Cardiac muscle cell (in vitro differentiated cells and primary cell): ENCODE results near the gene FERMT1. TPM values are rescaled to one million over a fixed set of nuclear protein-coding genes. Genes with fewer than 3 reads are reported as not detected.
A peak's percentile ranks its signal among the peaks of the same experiment; 100 is the strongest.

Experiments
- DNase-seq, 2 donors: peaks; one replicate each; pipeline versions ENCODE4 v3.0.0 to v3.0.0-alpha.2; 2010 to 2017; ENCODE audit warnings: low read depth in 1 of 2, low spot score in 1 of 2
- H3K27ac ChIP-seq: fragments of 200-600 bp; sonication (generic); 2 replicates; pipeline ENCODE4 v1.5.1; 2016
- H3K27me3 ChIP-seq: fragments of 200-600 bp; sonication (generic); 2 replicates; pipeline ENCODE4 v1.6.0; 2016; ENCODE audit warnings: control low read depth
- H3K36me3 ChIP-seq: fragments of 200-600 bp; sonication (generic); 2 replicates; pipeline ENCODE4 v1.5.1; 2016; ENCODE audit warnings: control low read depth
- H3K4me1 ChIP-seq: fragments of 200-600 bp; sonication (generic); 2 replicates; pipeline ENCODE4 v1.8.1; 2017; ENCODE audit warnings: low read depth, mild to moderate bottlenecking, mixed run types
- H3K4me3 ChIP-seq: fragments of 200-600 bp; sonication (generic); 2 replicates; pipeline ENCODE4 v1.5.1; 2016; ENCODE audit warnings: mild to moderate bottlenecking
- H3K9me3 ChIP-seq: fragments of 200-600 bp; sonication (generic); 2 replicates; pipeline ENCODE4 v1.5.1; 2017; ENCODE audit warnings: low read depth, mild to moderate bottlenecking, control low read depth
- CTCF ChIP-seq: IDR thresholded peaks from 2 replicates; pipeline ENCODE4 v1.5.1; 2012; ENCODE audit warnings: low read depth, mild to moderate bottlenecking, low read length
- polyA plus RNA-seq: library from polyadenylated mRNA; unstranded; fragments of >200 nt; fragmentation: Nextera tagmentation; extraction: Ambion mirVana; gene quantifications from 2 replicates; pipeline ENCODE4 v1.2.1, GENCODE V29; 2016
- total RNA-seq: library from RNA; depleted of rRNA; stranded (reverse); fragments of >200 nt; gene quantifications from 2 replicates; pipeline ENCODE4 v1.2.3, GENCODE V29; 2016

FERMT1 gene
- total and polyA plus RNA-seq, 2 experiments from 2014 or later, result 9.3 to 9.6 TPM

DNA sequence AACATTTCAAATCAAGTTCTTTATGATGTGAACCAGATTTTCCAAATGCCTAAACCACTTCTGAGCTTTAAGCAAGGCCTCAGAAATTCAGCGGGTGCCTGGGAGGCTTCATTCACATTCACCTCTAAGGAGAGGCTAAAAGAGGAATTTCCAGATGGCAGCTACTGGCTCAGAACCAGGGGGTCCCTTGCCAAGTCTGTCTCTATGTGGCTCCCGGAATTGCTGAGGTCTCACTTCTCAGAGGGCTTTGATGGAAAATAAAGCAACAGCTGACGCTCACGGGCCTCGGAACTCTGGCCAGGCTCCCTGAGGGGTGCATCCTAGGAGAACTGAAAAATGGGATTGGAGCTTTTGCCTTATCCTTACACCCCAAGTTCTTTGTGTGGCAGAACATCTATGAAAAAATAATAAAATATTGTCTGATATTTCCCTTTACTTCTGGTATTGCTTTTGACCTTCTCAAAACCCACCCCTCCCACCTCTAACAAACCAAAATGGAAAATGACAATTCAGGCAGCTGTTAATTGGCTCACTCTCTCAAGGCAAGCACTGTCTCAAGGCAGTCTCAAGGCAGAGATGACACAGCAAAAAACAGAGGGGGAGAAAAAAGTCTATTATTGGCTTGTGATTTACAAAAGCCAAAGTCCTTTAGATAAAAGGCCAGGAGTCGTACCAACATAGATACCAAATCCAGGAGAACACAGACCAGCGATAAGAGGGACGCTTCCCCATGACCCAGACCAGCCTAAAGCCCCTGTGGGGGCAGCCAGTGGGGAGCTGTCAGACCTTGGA lies 47.2 kb downstream of the FERMT1 start:
- Histone ChIP-seq H3K27ac (peak overlapping the region; percentile 94), H3K36me3 (no peaks in the 10 kb centered on the region), H3K9me3 (no peaks in the 10 kb centered on the region), H3K4me3 (no peak overlapping the region), H3K27me3 (no peaks in the 10 kb centered on the region), H3K4me1 (peaks cover 43% of the 10 kb centered on the region)
- DNase-seq, result peak in 1 of 2 donors; percentile 51
- no peak for TF ChIP-seq CTCF

DNA sequence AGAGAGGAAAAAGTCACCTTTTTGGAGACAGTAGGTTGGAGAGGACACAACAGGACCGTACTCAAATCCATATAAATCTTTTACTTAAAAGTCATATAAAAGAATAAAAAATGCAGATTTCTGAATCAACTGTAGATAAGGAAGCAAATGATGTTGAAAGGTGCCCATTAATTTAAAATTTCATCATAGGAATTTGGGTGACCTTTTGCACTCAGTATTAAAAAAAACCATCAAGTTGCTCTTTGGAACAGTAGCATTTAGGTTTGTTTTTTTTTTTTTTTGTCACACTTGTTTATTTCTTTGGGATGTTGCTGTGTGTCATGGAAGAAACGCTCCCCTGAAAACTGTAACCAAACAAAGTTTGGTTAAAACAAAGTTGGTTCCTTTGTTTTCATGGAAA lies 48.0 kb downstream of the FERMT1 start:
- no peak for DNase-seq
- no peaks in the 10 kb centered on the region for H3K36me3 ChIP-seq

DNA sequence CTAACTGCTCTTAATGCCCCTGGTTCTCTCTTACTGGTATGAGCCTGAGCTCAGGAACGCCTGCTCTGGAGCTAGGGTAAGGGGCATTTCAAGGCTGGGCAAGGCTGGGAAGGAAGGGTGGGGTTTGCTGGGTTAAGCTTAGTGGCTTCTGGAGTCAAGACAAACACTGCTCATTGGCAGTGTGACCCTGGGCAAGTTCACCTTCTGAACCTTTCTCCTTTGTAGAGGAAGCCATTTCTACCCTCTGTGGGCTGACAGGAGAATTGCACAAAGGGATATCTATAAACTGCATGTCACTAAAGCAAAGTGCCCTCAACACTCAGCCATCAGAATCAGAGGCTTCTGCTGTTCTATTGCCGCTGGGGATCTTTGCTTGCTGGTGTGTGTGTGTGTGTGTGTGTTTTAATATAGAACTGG lies 48.7 kb downstream of the FERMT1 start:
- Histone ChIP-seq H3K4me3 (no peak overlapping the region), H3K27ac (peak overlapping the region; percentile 94), H3K36me3 (no peaks in the 10 kb centered on the region), H3K27me3 (no peaks in the 10 kb centered on the region), H3K9me3 (no peaks in the 10 kb centered on the region), H3K4me1 (peaks cover 38% of the 10 kb centered on the region)
- peak; percentile 44 for TF ChIP-seq CTCF
- DNase-seq, result peak in 1 of 2 donors; percentile 83

More for the DNA sequence above, 48.0 kb downstream of the FERMT1 start:
- Histone ChIP-seq H3K4me1 (peaks cover 38% of the 10 kb centered on the region), H3K27me3 (no peaks in the 10 kb centered on the region), H3K4me3 (no peak overlapping the region), H3K27ac (peak overlapping the region; percentile 94), H3K9me3 (no peaks in the 10 kb centered on the region)
- TF ChIP-seq CTCF, result no peak

DNA sequence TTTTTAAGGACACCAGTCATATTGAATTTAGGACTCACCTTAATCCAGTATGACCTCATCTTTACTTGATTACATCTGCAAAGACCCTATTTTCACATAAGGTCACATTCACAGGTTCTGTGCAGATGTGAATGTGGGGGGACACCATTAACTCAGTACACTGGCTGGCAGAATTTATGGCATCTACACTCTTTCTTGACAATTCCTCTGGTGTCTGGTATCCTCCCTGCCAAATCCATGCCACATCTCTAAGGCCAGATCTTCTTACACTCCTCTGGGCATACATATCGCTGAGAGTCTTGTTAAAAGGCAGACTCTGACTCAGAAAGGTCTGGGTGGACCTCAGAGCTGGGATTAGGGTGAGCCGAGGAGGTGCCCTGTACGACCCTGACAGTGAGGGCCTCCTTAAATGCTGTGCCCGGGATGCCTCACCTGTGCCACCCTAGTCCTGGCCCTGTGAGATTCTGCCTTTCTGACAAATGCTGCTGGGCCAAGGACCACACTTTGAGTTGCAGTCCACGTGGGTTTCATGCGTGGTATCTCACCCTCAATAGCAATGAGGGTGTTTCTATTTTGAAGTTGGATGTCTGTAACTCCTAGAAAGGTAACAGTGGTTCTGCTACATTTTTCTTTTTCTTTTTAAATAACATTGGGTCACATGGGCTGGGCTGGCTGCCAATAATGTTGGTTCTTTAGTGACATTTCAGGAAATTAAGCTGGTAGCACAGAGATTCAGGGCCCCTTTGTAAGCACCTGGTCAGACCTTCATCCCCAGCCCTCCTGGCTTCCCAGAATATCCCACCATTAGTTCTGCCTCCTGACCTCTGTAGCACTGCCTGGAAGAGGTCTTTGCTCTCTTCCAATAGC lies 51.8 kb downstream of the FERMT1 start:
- peak overlapping the region; percentile 80 for H3K27ac ChIP-seq
- no peak for TF ChIP-seq CTCF

GRCh38 chr20:6069669-6070068 lies 53.2 kb downstream of the FERMT1 start:
- H3K9me3 ChIP-seq, result no peaks in the 10 kb centered on the region
- no peaks in the 10 kb centered on the region for H3K27me3 ChIP-seq
- H3K36me3 ChIP-seq, result no peaks in the 10 kb centered on the region
- H3K4me3 ChIP-seq, result no peak overlapping the region
- no peak for DNase-seq
- no peak overlapping the region for H3K27ac ChIP-seq
- TF ChIP-seq CTCF, result no peak
- peaks cover 22% of the 10 kb centered on the region for H3K4me1 ChIP-seq

More for the DNA sequence above, 51.8 kb downstream of the FERMT1 start:
- no peak for DNase-seq
- no peaks in the 10 kb centered on the region for H3K9me3 ChIP-seq
- peaks cover 36% of the 10 kb centered on the region for H3K4me1 ChIP-seq
- no peak overlapping the region for H3K4me3 ChIP-seq
- no peaks in the 10 kb centered on the region for H3K27me3 ChIP-seq
- no peaks in the 10 kb centered on the region for H3K36me3 ChIP-seq
